Measurements from ENCODE around the gene CDKN1A. TPM values are rescaled to one million over a fixed set of nuclear protein-coding genes. Genes with fewer than 3 reads are reported as not detected.

Gene CDKN1A
- total and polyA plus RNA-seq, 9 of the 15 experiments (the other 6 are each of a cell fraction or from before 2014, with no cell fraction given), result 0.25 to 8.1 (median 5.1) TPM

GRCh38 chr6:36659271-36659670 lies 19.2 kb upstream of the CDKN1A start (continued):
- TF ChIP-seq ZBTB40 (IDR thresholded peaks at IDR 0.05) (no peak), ZBTB40 (CRISPR knock-in tag; IDR thresholded peaks at IDR 0.05) (no peak), FOXP1 (CRISPR knock-in tag; IDR thresholded peaks at IDR 0.05) (no peak)

All from K562 (cell line).